ENCODE data around the gene LRRC72. TPM values are rescaled to one million over a fixed set of nuclear protein-coding genes. Genes with fewer than 3 reads are reported as not detected.

LRRC72 gene
- total and polyA plus RNA-seq, 2 donors (not counting 1 experiment from before 2014, with no cell fraction given), result not detected

DNA sequence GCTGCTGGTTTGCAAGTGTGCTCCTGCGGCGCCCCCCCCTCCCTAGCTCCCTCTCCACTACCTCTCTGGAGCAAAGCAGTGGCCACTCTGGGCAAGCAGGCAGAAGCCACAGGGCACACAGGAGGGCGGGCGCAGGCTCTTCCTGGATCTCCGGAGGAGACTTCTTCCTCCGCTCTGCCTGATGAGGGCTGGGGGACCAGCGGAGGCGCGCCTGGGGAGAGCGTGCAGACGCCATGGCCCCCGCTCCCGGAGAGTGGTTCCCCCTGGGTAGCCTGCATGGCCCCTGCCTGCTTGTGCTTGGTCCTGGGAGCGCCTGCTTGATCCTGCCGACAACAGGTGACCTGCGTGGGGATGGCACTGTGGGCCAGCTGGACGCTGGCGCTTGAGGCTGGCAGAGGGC lies 89.9 kb downstream of the LRRC72 start:
- no peak overlapping the region for H3K27ac ChIP-seq (ENCODE audit: insufficient read depth, low read length)
- no peak overlapping the region for H2AFZ ChIP-seq (ENCODE audit: low read length)
- H3K79me2 ChIP-seq (ENCODE audit: control insufficient read depth, insufficient read depth, low read length), result no peaks in the 10 kb centered on the region
- no peaks in the 10 kb centered on the region for H4K20me1 ChIP-seq (ENCODE audit: control insufficient read depth, extremely low read depth, insufficient read depth, low read length)
- no peak for DNase-seq (ENCODE audit: low read depth in 2 of 2)
- no peak overlapping the region for H3K4me2 ChIP-seq (ENCODE audit: extremely low read depth, insufficient read depth, low read length)
- H3K27me3 ChIP-seq (ENCODE audit: control insufficient read depth, insufficient read depth, low read length), result no peaks in the 10 kb centered on the region
- H3K4me1 ChIP-seq (ENCODE audit: control insufficient read depth, extremely low read depth, insufficient read depth, low read length), result no peaks in the 10 kb centered on the region
- H3K9me3 ChIP-seq (ENCODE audit: control insufficient read depth, insufficient read depth, low read depth, low read length), result no peaks in the 10 kb centered on the region
- H3K4me3 ChIP-seq (replicated peaks in 1 of 4; ENCODE audit: control extremely low read depth in 1 of 4, insufficient read depth in 1 of 4, low read depth in 3 of 4, low read length in 4 of 4), result no peak overlapping the region
- no peak for TF ChIP-seq CTCF (conservative IDR thresholded peaks at IDR 0.05 in 1 of 2, IDR thresholded peaks at IDR 0.05 in 1 of 2; ENCODE audit: low read depth in 1 of 2, low read length in 2 of 2)
- no peak for TF ChIP-seq EZH2 (IDR thresholded peaks at IDR 0.05; ENCODE audit: low read length, missing control alignments)
- H3K9ac ChIP-seq (ENCODE audit: insufficient read depth, low read length), result no peak overlapping the region
- peaks cover 5% of the 10 kb centered on the region for H3K36me3 ChIP-seq (ENCODE audit: control insufficient read depth, insufficient read depth, low read length)

- H3K79me2 ChIP-seq (ENCODE audit: control insufficient read depth, insufficient read depth, low read length), result no peaks in the 10 kb centered on the region
- peak; percentile 9 to 45 for DNase-seq (ENCODE audit: low read depth in 2 of 2)
- H3K4me3 ChIP-seq (replicated peaks in 1 of 4; ENCODE audit: control extremely low read depth in 1 of 4, insufficient read depth in 1 of 4, low read depth in 3 of 4, low read length in 4 of 4), result no peak overlapping the region
- no peaks in the 10 kb centered on the region for H3K27me3 ChIP-seq (ENCODE audit: control insufficient read depth, insufficient read depth, low read length)
- no peak overlapping the region for H2AFZ ChIP-seq (ENCODE audit: low read length)
- H3K4me2 ChIP-seq (ENCODE audit: extremely low read depth, insufficient read depth, low read length), result no peak overlapping the region
- peaks cover 8% of the 10 kb centered on the region for H3K36me3 ChIP-seq (ENCODE audit: control insufficient read depth, insufficient read depth, low read length)
- TF ChIP-seq CTCF (conservative IDR thresholded peaks at IDR 0.05 in 1 of 2, IDR thresholded peaks at IDR 0.05 in 1 of 2; ENCODE audit: low read depth in 1 of 2, low read length in 2 of 2), result no peak
- TF ChIP-seq EZH2 (IDR thresholded peaks at IDR 0.05; ENCODE audit: low read length, missing control alignments), result no peak
- H4K20me1 ChIP-seq (ENCODE audit: control insufficient read depth, extremely low read depth, insufficient read depth, low read length), result no peaks in the 10 kb centered on the region
- no peaks in the 10 kb centered on the region for H3K9me3 ChIP-seq (ENCODE audit: control insufficient read depth, insufficient read depth, low read depth, low read length)
- no peak overlapping the region for H3K9ac ChIP-seq (ENCODE audit: insufficient read depth, low read length)
- no peak overlapping the region for H3K27ac ChIP-seq (ENCODE audit: insufficient read depth, low read length)
- H3K4me1 ChIP-seq (ENCODE audit: control insufficient read depth, extremely low read depth, insufficient read depth, low read length), result no peaks in the 10 kb centered on the region
Measured at GRCh38 chr7:16619979-16620408, 93.4 kb downstream of the LRRC72 start.

GRCh38 chr7:16626388-16626787 lies 99.8 kb downstream of the LRRC72 start:
- Histone ChIP-seq H3K9me3 (ENCODE audit: control insufficient read depth, insufficient read depth, low read depth, low read length) (no peaks in the 10 kb centered on the region), H3K79me2 (ENCODE audit: control insufficient read depth, insufficient read depth, low read length) (no peaks in the 10 kb centered on the region), H3K27me3 (ENCODE audit: control insufficient read depth, insufficient read depth, low read length) (no peaks in the 10 kb centered on the region), H3K4me1 (ENCODE audit: control insufficient read depth, extremely low read depth, insufficient read depth, low read length) (no peaks in the 10 kb centered on the region), H3K36me3 (ENCODE audit: control insufficient read depth, insufficient read depth, low read length) (peaks cover 4% of the 10 kb centered on the region), H3K9ac (ENCODE audit: insufficient read depth, low read length) (no peak overlapping the region), H3K4me3 (replicated peaks in 1 of 4; ENCODE audit: control extremely low read depth in 1 of 4, insufficient read depth in 1 of 4, low read depth in 3 of 4, low read length in 4 of 4) (no peak overlapping the region), H3K27ac (ENCODE audit: insufficient read depth, low read length) (no peak overlapping the region), H4K20me1 (ENCODE audit: control insufficient read depth, extremely low read depth, insufficient read depth, low read length) (no peaks in the 10 kb centered on the region), H3K4me2 (ENCODE audit: extremely low read depth, insufficient read depth, low read length) (no peak overlapping the region), H2AFZ (ENCODE audit: low read length) (no peak overlapping the region)
- no peak for DNase-seq (ENCODE audit: low read depth in 2 of 2)
- no peak for TF ChIP-seq CTCF (conservative IDR thresholded peaks at IDR 0.05 in 1 of 2, IDR thresholded peaks at IDR 0.05 in 1 of 2; ENCODE audit: low read depth in 1 of 2, low read length in 2 of 2)
- TF ChIP-seq EZH2 (IDR thresholded peaks at IDR 0.05; ENCODE audit: low read length, missing control alignments), result no peak

Data from fibroblast of lung (primary cell).